Tibial artery (tissue), 4 donors: ENCODE results near the gene CAMK2B.
A peak's percentile ranks its signal among the peaks of the same experiment; 100 is the strongest.

Experiments used
- DNase-seq, 2 donors: peaks; one replicate each; pipeline ENCODE4 v3.0.0-alpha.2; 2019
- H3K27ac ChIP-seq, 2 donors: fragments of 200-600 bp; sonication (generic) in 1 of 2; 1 replicate in 1 of 2; 2 replicates in 1 of 2; pipeline ENCODE4 v1.5.1; 2018 to 2019; ENCODE audit warnings: mild to moderate bottlenecking in 1 of 2
- H3K27me3 ChIP-seq, 2 donors: fragments of 200-600 bp; sonication (generic) in 1 of 2; one replicate each; pipeline versions ENCODE4 v1.5.1 to v1.6.0; 2016 to 2019
- H3K36me3 ChIP-seq, 3 donors: fragments of 200-600 bp; sonication (generic) in 2 of 3; one replicate each; pipeline ENCODE4 v1.5.1; 2016 to 2019; ENCODE audit warnings: mild to moderate bottlenecking in 2 of 3
- H3K4me1 ChIP-seq, 4 donors: fragments of 200-600 bp; sonication (generic) in 2 of 4; 1 replicate in 3 of 4; 2 replicates in 1 of 4; pipeline ENCODE4 v1.5.1; 2016 to 2019
- H3K4me3 ChIP-seq, 2 donors: fragments of 200-600 bp; sonication (generic) in 1 of 2; 1 replicate in 1 of 2; 2 replicates in 1 of 2; pipeline ENCODE4 v1.5.1; 2018 to 2019; ENCODE audit warnings: mild to moderate bottlenecking in 2 of 2
- H3K9me3 ChIP-seq, 3 donors: fragments of 200-600 bp; sonication (generic) in 1 of 3; one replicate each; pipeline ENCODE4 v1.5.1; 2016 to 2019
- CTCF ChIP-seq, 2 experiments: fragments of 200-600 bp in 1 of 2; fragments of 450-650 bp in 1 of 2; IDR thresholded peaks; one replicate each; pipeline ENCODE4 v1.5.1; 2017 to 2019; ENCODE audit warnings: antibody characterized with exemption in 2 of 2, mild to moderate bottlenecking in 1 of 2, moderate library complexity in 1 of 2
- intact Hi-C: fragments of 100-400 bp; cut with DNase I; formaldehyde crosslinking; loops from one replicate; pipeline ENCODE4 v1.15.0; 2023; ENCODE audit warnings: low total_unique reads

Gene CAMK2B

DNA sequence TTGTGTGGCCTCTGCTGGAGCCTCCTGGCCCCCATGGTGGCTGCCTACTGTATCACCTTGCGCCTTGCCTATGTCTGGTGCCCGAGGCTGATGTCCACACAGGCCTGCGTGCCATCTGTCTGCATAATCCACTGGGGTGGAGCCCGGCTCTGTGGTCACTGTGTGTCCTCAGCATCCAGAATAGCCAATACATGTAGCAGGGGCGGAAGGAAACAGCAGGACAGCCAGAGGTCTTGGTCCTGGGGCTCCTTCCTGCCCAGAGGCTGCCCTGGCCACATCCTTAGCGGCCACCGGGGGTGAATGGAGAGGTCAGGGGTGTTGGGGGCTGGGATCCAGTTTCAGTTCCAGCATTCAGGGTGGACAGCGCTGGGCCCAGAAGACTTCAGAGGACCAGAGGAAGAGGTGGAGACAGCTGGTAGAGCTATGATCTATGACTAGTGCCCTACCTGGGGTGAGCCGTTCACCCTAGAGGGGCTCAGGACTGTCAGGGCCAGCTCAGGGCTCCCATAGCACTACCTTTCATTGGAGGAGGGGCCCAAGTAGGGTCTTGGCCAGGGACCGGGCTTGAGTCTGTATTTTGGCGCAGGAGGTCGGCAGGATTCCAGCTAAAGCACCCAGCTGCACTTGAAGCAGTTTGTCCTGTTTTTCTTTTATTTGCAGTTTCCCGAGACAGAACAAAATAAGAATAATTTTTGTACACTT is 108.7 kb downstream of the CAMK2B start:
- intact Hi-C loops: no loop called here
- Histone ChIP-seq H3K27me3 (peaks cover 0 to 29% of the 10 kb centered on the region in 2 donors), H3K9me3 (peaks cover 0 to 11% (median 7%) of the 10 kb centered on the region in 3 donors), H3K36me3 (peaks cover 15 to 33% (median 17%) of the 10 kb centered on the region in 3 donors), H3K4me3 (no peak overlapping the region), H3K4me1 (no peaks in the 10 kb centered on the region), H3K27ac (no peak overlapping the region)
- TF ChIP-seq CTCF (IDR thresholded peaks at IDR 0.05): no peak
- peak in 1 of 2 donors; percentile 41 for DNase-seq

DNA sequence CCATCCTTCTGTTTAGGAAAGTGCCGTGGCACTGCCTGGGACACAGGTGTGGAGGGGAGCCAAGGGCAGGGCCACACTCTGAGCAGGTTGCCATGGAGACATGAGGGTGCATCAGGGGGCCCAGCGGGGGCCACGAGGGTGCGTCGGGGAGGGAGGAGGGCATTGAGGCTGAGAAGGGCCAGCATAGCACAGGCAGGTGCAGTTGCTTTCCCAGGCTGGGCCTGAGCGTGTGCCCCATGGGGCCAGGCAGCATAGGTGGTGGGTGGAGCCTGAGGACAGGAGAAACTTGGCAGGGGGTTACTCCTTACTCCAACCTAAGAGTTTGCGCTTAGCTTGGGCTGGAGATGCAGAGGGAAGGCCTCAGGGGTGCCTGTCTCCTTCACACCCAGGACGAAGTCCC is 109.4 kb downstream of the CAMK2B start:
- H3K27me3 ChIP-seq: peaks cover 0 to 29% of the 10 kb centered on the region in 2 donors
- no peak overlapping the region for H3K4me3 ChIP-seq
- no peak for TF ChIP-seq CTCF (IDR thresholded peaks at IDR 0.05)
- H3K36me3 ChIP-seq: peaks cover 22 to 40% (median 24%) of the 10 kb centered on the region in 3 donors
- no peaks in the 10 kb centered on the region for H3K4me1 ChIP-seq
- H3K27ac ChIP-seq: no peak overlapping the region
- H3K9me3 ChIP-seq: peaks cover 0 to 11% (median 7%) of the 10 kb centered on the region in 3 donors
- DNase-seq: peak in 1 of 2 donors; percentile 32
- intact Hi-C loops: no loop called here

- H3K27ac ChIP-seq: no peak overlapping the region
- intact Hi-C loops: no loop called here
- no peak overlapping the region for H3K4me3 ChIP-seq
- peak in 1 of 2 donors; percentile 34 for DNase-seq
- peaks cover 0 to 11% (median 7%) of the 10 kb centered on the region in 3 donors for H3K9me3 ChIP-seq
- peaks cover 26 to 45% (median 29%) of the 10 kb centered on the region in 3 donors for H3K36me3 ChIP-seq
- H3K27me3 ChIP-seq: peaks cover 0 to 27% of the 10 kb centered on the region in 2 donors
- no peaks in the 10 kb centered on the region for H3K4me1 ChIP-seq
- TF ChIP-seq CTCF (IDR thresholded peaks at IDR 0.05): no peak
Measured at GRCh38 chr7:44215531-44215930, 109.9 kb downstream of the CAMK2B start.

DNA sequence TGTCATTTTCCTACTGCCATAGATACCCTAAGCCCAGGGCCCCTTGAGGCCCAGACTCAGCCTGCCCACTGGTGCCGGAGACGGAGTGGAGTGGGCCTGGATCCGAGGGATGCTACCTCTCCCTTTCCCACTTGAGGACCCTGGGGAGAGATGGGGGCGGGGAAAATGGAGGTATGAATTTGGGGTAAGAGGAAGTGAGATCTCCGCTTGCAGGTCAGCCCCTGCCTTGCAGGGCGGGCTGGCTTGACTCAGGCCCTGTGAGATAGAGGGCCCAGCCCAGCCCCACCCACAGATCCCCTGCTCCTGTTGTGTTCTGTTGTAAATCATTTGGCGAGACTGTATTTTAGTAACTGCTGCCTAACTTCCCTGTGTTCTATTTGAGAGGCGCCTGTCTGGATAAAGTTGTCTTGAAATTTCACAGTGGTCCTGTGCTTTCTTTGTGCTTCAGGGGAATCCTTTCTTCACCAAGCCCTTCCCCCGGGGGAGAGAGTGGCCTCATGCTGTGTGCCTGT is 111.5 kb downstream of the CAMK2B start:
- peaks cover 42 to 61% (median 45%) of the 10 kb centered on the region in 3 donors for H3K36me3 ChIP-seq
- H3K4me3 ChIP-seq: no peak overlapping the region
- H3K27ac ChIP-seq: no peak overlapping the region
- H3K9me3 ChIP-seq: peaks cover 0 to 6% (median 6%) of the 10 kb centered on the region in 3 donors
- DNase-seq: peak in 1 of 2 donors; percentile 43
- H3K4me1 ChIP-seq: no peaks in the 10 kb centered on the region
- intact Hi-C loops: no loop called here
- no peak for TF ChIP-seq CTCF (IDR thresholded peaks at IDR 0.05)
- peaks cover 0 to 16% of the 10 kb centered on the region in 2 donors for H3K27me3 ChIP-seq

GRCh38 chr7:44213206-44213876 is 112.1 kb downstream of the CAMK2B start:
- H3K27ac ChIP-seq: no peak overlapping the region
- no peak for TF ChIP-seq CTCF (IDR thresholded peaks at IDR 0.05)
- peak in 1 of 2 donors; percentile 43 for DNase-seq
- no peaks in the 10 kb centered on the region for H3K9me3 ChIP-seq
- H3K4me1 ChIP-seq: no peaks in the 10 kb centered on the region
- H3K36me3 ChIP-seq: peaks cover 48 to 66% (median 51%) of the 10 kb centered on the region in 3 donors
- H3K4me3 ChIP-seq: no peak overlapping the region
- peaks cover 0 to 10% of the 10 kb centered on the region in 2 donors for H3K27me3 ChIP-seq
- intact Hi-C loops: no loop called here
